Measurements from ENCODE around the gene RFX8. TPM values are rescaled to one million over a fixed set of nuclear protein-coding genes. Genes with fewer than 3 reads are reported as not detected.

Gene RFX8
- total and polyA plus RNA-seq, 2 of the 8 experiments (the other 6 are each of a cell fraction or from before 2014, with no cell fraction given), result 0.60 to 0.97 TPM

DNA sequence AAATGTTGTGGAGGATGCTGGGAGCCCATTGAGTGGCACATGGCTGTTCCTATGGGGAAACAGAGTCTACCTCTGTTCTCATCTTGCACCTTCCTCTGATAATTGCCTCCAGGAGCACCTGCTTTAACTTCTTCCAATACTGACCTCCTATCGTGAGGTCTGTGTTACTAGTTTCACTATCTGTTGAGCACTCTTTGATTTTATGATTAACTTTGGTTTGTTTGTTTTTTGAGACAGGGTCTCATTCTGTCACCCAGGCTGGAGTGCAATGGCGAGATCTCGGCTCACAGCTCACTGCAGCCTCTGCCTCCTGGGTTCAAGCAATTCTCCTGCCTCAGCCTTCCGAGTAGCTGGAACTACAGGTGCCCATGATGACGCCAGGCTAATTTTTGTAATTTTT lies 12.1 kb upstream of the RFX8 start (continued):
- TF ChIP-seq RAD21 (IDR thresholded peaks at IDR 0.05 in 1 of 2, conservative IDR thresholded peaks at IDR 0.05 in 1 of 2; ENCODE audit: low read depth in 2 of 2, low read length in 2 of 2) (no peak), CBX5 (IDR thresholded peaks at IDR 0.05; ENCODE audit: low read depth, low read length) (no peak)

Data from H1 (cell line).